AG04450 (cell line): ENCODE measurements around the gene TDRD5. TPM values are rescaled to one million over a fixed set of nuclear protein-coding genes. Genes with fewer than 3 reads are reported as not detected.

Source experiments
- CTCF ChIA-PET: fragments of 300-600, 350-600 bp; formaldehyde crosslinking; extraction: SDS; loops from one replicate; lab custom pipeline; 2022; ENCODE audit warnings: antibody characterized with exemption, inconsistent platforms; lab: Charles Lee
- POLR2A ChIA-PET: fragments of 350-600 bp; formaldehyde crosslinking; extraction: SDS; loops from one replicate; lab custom pipeline; 2021; ENCODE audit warnings: antibody characterized with exemption, inconsistent platforms; lab: Yijun Ruan, JAX
- DNase-seq: peaks from one replicate; pipeline ENCODE4 v3.0.0-alpha.2; 2011; ENCODE audit warnings: low read depth, low spot score
- H3K27ac ChIP-seq: one replicate; pipeline ENCODE4 v1.5.1; 2012; ENCODE audit warnings: low read depth, low read length, control low read depth
- H3K27me3 ChIP-seq: one replicate; pipeline ENCODE4 v1.6.0; 2012; ENCODE audit warnings: low read length; ENCODE audit not compliant: control insufficient read depth, insufficient read depth
- H3K4me3 ChIP-seq: 2 replicates; pipeline ENCODE4 v1.5.1; 2011; ENCODE audit warnings: mild to moderate bottlenecking, low read depth, low read length, control low read depth
- H3K9me3 ChIP-seq: 2 replicates; pipeline ENCODE4 v1.5.1; 2012; ENCODE audit warnings: low read length; ENCODE audit not compliant: control insufficient read depth, insufficient read depth
- CTCF ChIP-seq: IDR thresholded peaks from 2 replicates; pipeline ENCODE4 v1.5.1; 2011; ENCODE audit warnings: low read depth, low read length, control low read depth, inconsistent platforms
- polyA plus RNA-seq: library from polyadenylated mRNA; depleted of rRNA; stranded (reverse); fragments of >200 nt; gene quantifications from 2 replicates; pipeline ENCODE4 v1.2.3, GENCODE V29; 2011

Gene TDRD5
- polyA plus RNA-seq, 1 experiment, result not detected

- ChIA-PET CTCF (interaction anchor here (0.5 to 17.5 kb wide), 58 partner anchors 8 to 1317 kb away, joined by 3 to 1155 read pairs (median 4); partner anchors contain the start of gene TOR1AIP1), POLR2A (interaction anchor here (0.8 to 1.3 kb wide), 2 partner anchors 103 to 108 kb away, joined by 3 to 5 read pairs; no protein-coding TSS in a partner anchor)
- H3K27ac ChIP-seq, result no peak overlapping the region
- TF ChIP-seq CTCF, result peak; percentile 80
- peaks cover 2% of the 10 kb centered on the region for H3K27me3 ChIP-seq
- no peaks in the 10 kb centered on the region for H3K9me3 ChIP-seq
- no peak overlapping the region for H3K4me3 ChIP-seq
- peak; percentile 38 for DNase-seq
These were observed 114.8 kb downstream of the TDRD5 start for GRCh38 chr1:179706339-179706941.

- Histone ChIP-seq H3K4me3 (no peak overlapping the region), H3K27ac (no peak overlapping the region), H3K9me3 (no peaks in the 10 kb centered on the region), H3K27me3 (peaks cover 2% of the 10 kb centered on the region)
- ChIA-PET POLR2A (no interaction called here), CTCF (interaction anchor here (0.9 to 17.5 kb wide), 7 partner anchors 10 to 348 kb away, joined by 3 to 1155 read pairs (median 11); no protein-coding TSS in a partner anchor)
- no peak for DNase-seq
- TF ChIP-seq CTCF, result no peak
These were observed 115.8 kb downstream of the TDRD5 start for GRCh38 chr1:179707406-179707805.

GRCh38 chr1:179708434-179709195 lies 117.0 kb downstream of the TDRD5 start:
- H3K27ac ChIP-seq, result no peak overlapping the region
- no peak overlapping the region for H3K4me3 ChIP-seq
- POLR2A ChIA-PET, result no interaction called here
- DNase-seq, result no peak
- CTCF ChIA-PET, result interaction anchor here (1.3 to 17.5 kb wide), 2 partner anchors 103 to 130 kb away, joined by 4 to 1155 read pairs; no protein-coding TSS in a partner anchor
- no peak for TF ChIP-seq CTCF
- H3K9me3 ChIP-seq, result no peaks in the 10 kb centered on the region
- H3K27me3 ChIP-seq, result peaks cover 2% of the 10 kb centered on the region

GRCh38 chr1:179709841-179710329 lies 118.3 kb downstream of the TDRD5 start:
- TF ChIP-seq CTCF, result no peak
- ChIA-PET POLR2A (no interaction called here), CTCF (interaction anchor here (0.8 to 17.5 kb wide), 3 partner anchors 9 to 128 kb away, joined by 4 to 1155 read pairs (median 4); no protein-coding TSS in a partner anchor)
- DNase-seq, result no peak
- no peak overlapping the region for H3K4me3 ChIP-seq
- no peak overlapping the region for H3K27ac ChIP-seq
- H3K9me3 ChIP-seq, result no peaks in the 10 kb centered on the region
- H3K27me3 ChIP-seq, result peaks cover 2% of the 10 kb centered on the region
